ENCODE measurements around the gene NR1H3.
A peak's percentile ranks its signal among the peaks of the same experiment; 100 is the strongest.

The NR1H3 gene

DNA sequence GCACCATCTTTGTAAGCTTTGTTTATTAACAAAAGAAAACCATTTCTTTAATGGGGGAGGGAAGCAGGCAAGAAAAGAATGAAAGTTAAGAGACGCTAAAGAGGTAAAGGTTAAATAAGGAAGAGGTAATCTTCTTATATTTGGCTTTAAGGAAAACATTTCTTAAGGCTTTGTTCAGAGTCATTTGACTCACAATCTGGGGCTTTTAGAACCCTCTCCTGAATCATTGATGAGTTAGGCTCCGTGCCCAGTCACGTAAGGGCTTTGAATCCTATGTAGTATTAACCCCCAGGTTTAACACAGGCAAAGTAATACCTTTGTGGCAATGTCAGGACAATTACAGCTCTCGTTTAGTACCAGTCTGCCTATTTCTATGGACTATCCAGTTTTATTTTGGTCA is 38.2 kb downstream of the NR1H3 start:
- H3K27me3 ChIP-seq: no peaks in the 10 kb centered on the region
- H3K36me3 ChIP-seq: peaks cover 94 to 97% (median 95%) of the 10 kb centered on the region in 3 donors
- H3K27ac ChIP-seq: no peak overlapping the region
- peak in 1 of 2 donors; percentile 16 for DNase-seq
- TF ChIP-seq, protein P1, sequence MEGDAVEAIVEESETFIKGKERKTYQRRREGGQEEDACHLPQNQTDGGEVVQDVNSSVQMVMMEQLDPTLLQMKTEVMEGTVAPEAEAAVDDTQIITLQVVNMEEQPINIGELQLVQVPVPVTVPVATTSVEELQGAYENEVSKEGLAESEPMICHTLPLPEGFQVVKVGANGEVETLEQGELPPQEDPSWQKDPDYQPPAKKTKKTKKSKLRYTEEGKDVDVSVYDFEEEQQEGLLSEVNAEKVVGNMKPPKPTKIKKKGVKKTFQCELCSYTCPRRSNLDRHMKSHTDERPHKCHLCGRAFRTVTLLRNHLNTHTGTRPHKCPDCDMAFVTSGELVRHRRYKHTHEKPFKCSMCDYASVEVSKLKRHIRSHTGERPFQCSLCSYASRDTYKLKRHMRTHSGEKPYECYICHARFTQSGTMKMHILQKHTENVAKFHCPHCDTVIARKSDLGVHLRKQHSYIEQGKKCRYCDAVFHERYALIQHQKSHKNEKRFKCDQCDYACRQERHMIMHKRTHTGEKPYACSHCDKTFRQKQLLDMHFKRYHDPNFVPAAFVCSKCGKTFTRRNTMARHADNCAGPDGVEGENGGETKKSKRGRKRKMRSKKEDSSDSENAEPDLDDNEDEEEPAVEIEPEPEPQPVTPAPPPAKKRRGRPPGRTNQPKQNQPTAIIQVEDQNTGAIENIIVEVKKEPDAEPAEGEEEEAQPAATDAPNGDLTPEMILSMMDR (IDR thresholded peaks at IDR 0.05): no peak
- H3K4me1 ChIP-seq: no peaks in the 10 kb centered on the region
- no peak overlapping the region for H3K4me3 ChIP-seq
- intact Hi-C loops (cut with DNase I; ENCODE audit: low total_unique reads): no loop called here
- peaks cover 0 to 20% (median 4%) of the 10 kb centered on the region in 3 donors for H3K9me3 ChIP-seq

- Histone ChIP-seq H3K4me3 (no peak overlapping the region), H3K27ac (no peak overlapping the region), H3K9me3 (peaks cover 0 to 20% (median 15%) of the 10 kb centered on the region in 3 donors), H3K4me1 (no peaks in the 10 kb centered on the region), H3K36me3 (peaks cover 91 to 95% (median 91%) of the 10 kb centered on the region in 3 donors), H3K27me3 (no peaks in the 10 kb centered on the region)
- intact Hi-C loops (cut with DNase I; ENCODE audit: low total_unique reads): no loop called here
- no peak for DNase-seq
- TF ChIP-seq, protein P1 (IDR thresholded peaks at IDR 0.05): no peak
Observed at GRCh38 chr11:47299078-47299477, 41.3 kb downstream of the NR1H3 start.

GRCh38 chr11:47302853-47303252 is 45.1 kb downstream of the NR1H3 start:
- Histone ChIP-seq H3K27me3 (no peaks in the 10 kb centered on the region), H3K27ac (no peak overlapping the region), H3K9me3 (peaks cover 0 to 17% (median 15%) of the 10 kb centered on the region in 3 donors), H3K4me1 (peaks cover 0 to 26% (median 22%) of the 10 kb centered on the region in 4 donors), H3K36me3 (peaks cover 66 to 89% (median 67%) of the 10 kb centered on the region in 3 donors), H3K4me3 (no peak overlapping the region)
- DNase-seq: no peak
- intact Hi-C loops (cut with DNase I; ENCODE audit: low total_unique reads): no loop called here
- TF ChIP-seq, protein P1 (IDR thresholded peaks at IDR 0.05): no peak

- DNase-seq: peak; percentile 64 to 90
- TF ChIP-seq, protein P1 (IDR thresholded peaks at IDR 0.05): no peak
- no peaks in the 10 kb centered on the region for H3K27me3 ChIP-seq
- peaks cover 0 to 10% (median 0%) of the 10 kb centered on the region in 3 donors for H3K9me3 ChIP-seq
- intact Hi-C loops (cut with DNase I; ENCODE audit: low total_unique reads): no loop called here
- peaks cover 0 to 26% (median 22%) of the 10 kb centered on the region in 4 donors for H3K4me1 ChIP-seq
- H3K4me3 ChIP-seq: no peak overlapping the region
- peaks cover 68 to 90% (median 71%) of the 10 kb centered on the region in 3 donors for H3K36me3 ChIP-seq
- H3K27ac ChIP-seq: peak overlapping the region; percentile 82 to 91
Observed at GRCh38 chr11:47305734-47306483, 48.1 kb downstream of the NR1H3 start.

GRCh38 chr11:47306484-47306844 is 48.7 kb downstream of the NR1H3 start:
- Histone ChIP-seq H3K36me3 (peaks cover 70 to 96% (median 71%) of the 10 kb centered on the region in 3 donors), H3K4me1 (peaks cover 0 to 26% (median 22%) of the 10 kb centered on the region in 4 donors), H3K4me3 (no peak overlapping the region), H3K27ac (peak overlapping the region; percentile 82 to 91), H3K27me3 (no peaks in the 10 kb centered on the region), H3K9me3 (peaks cover 0 to 10% (median 0%) of the 10 kb centered on the region in 3 donors)
- intact Hi-C loops (cut with DNase I; ENCODE audit: low total_unique reads): no loop called here
- TF ChIP-seq, protein P1 (IDR thresholded peaks at IDR 0.05): no peak
- no peak for DNase-seq
